Tibial nerve (tissue), 4 donors: ENCODE data around the gene DNAH10. TPM values are rescaled to one million over a fixed set of nuclear protein-coding genes. Genes with fewer than 3 reads are reported as not detected.
"Not testable (repeated sequence)": the region's sequence is repeated elsewhere in the genome, so short reads cannot be mapped to it uniquely, and the experiment has no call there.

Experiments
- DNase-seq, 2 donors: peaks; one replicate each; pipeline ENCODE4 v3.0.0-alpha.2; 2019; ENCODE audit warnings: low spot score in 2 of 2
- H3K27ac ChIP-seq, 4 donors: fragments of 200-600 bp; sonication (generic) in 3 of 4; one replicate each; pipeline ENCODE4 v1.5.1; 2017 to 2019; ENCODE audit warnings: mild to moderate bottlenecking in 1 of 4
- H3K27me3 ChIP-seq, 2 donors: fragments of 200-600 bp; sonication (generic) in 1 of 2; one replicate each; pipeline versions ENCODE4 v1.5.1 to v1.6.0; 2017 to 2019
- H3K36me3 ChIP-seq, 3 donors: fragments of 200-600 bp; sonication (generic); one replicate each; pipeline ENCODE4 v1.5.1; 2018 to 2019
- H3K4me1 ChIP-seq, 4 donors: fragments of 200-600 bp; sonication (generic) in 3 of 4; one replicate each; pipeline ENCODE4 v1.5.1; 2017 to 2019
- H3K4me3 ChIP-seq, 4 donors: fragments of 200-600 bp; sonication (generic) in 3 of 4; one replicate each; pipeline ENCODE4 v1.5.1; 2017 to 2019; ENCODE audit warnings: mild to moderate bottlenecking in 1 of 4, moderate library complexity in 1 of 4
- H3K9me3 ChIP-seq, 4 donors: fragments of 200-600 bp; sonication (generic) in 3 of 4; one replicate each; pipeline ENCODE4 v1.5.1; 2017 to 2019
- CTCF ChIP-seq, 5 experiments: fragments of 200-600 bp in 3 of 5; fragments of 450-650 bp in 2 of 5; sonication (generic) in 3 of 5; IDR thresholded peaks; one replicate each; pipeline ENCODE4 v1.5.1; 2016 to 2019; ENCODE audit warnings: antibody characterized with exemption in 5 of 5, mild to moderate bottlenecking in 3 of 5, moderate library complexity in 2 of 5
- EP300 ChIP-seq, 2 donors: sonication (generic); formaldehyde crosslinking; IDR thresholded peaks; one replicate each; pipeline ENCODE4 v1.6.1; 2017; ENCODE audit warnings: antibody characterized with exemption in 2 of 2, mild to moderate bottlenecking in 1 of 2
- POLR2A ChIP-seq, 2 donors: fragments of 450-650 bp; IDR thresholded peaks; one replicate each; pipeline ENCODE4 v1.6.1; 2017; ENCODE audit warnings: antibody characterized with exemption in 2 of 2, mild to moderate bottlenecking in 2 of 2, moderate library complexity in 2 of 2
- WGBS, 2 donors: methylation state at CpG; one replicate each; pipeline ENCODE4 v1.1.5; 2018; 5-methylcytosine and 5-hydroxymethylcytosine counted together
- total RNA-seq, 4 donors: library from RNA; depleted of rRNA; stranded (reverse); fragments of >200 nt; gene quantifications; one replicate each; pipeline ENCODE4 v1.1.0, GENCODE V29; 2016

The DNAH10 gene
- total RNA-seq, 4 donors from 2014 or later = 3.1 TPM; not detected in 3

GRCh38 chr12:123787466-123787865, 25.4 kb downstream of the DNAH10 start:
- no peak for DNase-seq
- 88 to 93% methylated on average over 18 to 25 of the region's 25 CpGs for WGBS, 2 donors
- no peaks in the 10 kb centered on the region for H3K4me1 ChIP-seq
- no peak overlapping the region for H3K4me3 ChIP-seq
- H3K27ac ChIP-seq = no peak overlapping the region
- H3K9me3 ChIP-seq = no peaks in the 10 kb centered on the region
- H3K27me3 ChIP-seq = no peaks in the 10 kb centered on the region
- H3K36me3 ChIP-seq = no peaks in the 10 kb centered on the region
- TF ChIP-seq CTCF (IDR thresholded peaks at IDR 0.05) (no peak), EP300 (IDR thresholded peaks at IDR 0.05) (no peak), POLR2A (IDR thresholded peaks at IDR 0.05) (no peak)

- Histone ChIP-seq H3K27me3 (no peaks in the 10 kb centered on the region), H3K36me3 (no peaks in the 10 kb centered on the region), H3K4me1 (no peaks in the 10 kb centered on the region), H3K9me3 (peaks cover 0 to 2% (median 0%) of the 10 kb centered on the region in 4 donors), H3K27ac (no peak overlapping the region), H3K4me3 (no peak overlapping the region)
- DNase-seq = no peak
- 83 to 95% methylated on average over 9 of the region's 9 CpGs for WGBS, 2 donors
- TF ChIP-seq POLR2A (IDR thresholded peaks at IDR 0.05) (no peak), EP300 (IDR thresholded peaks at IDR 0.05) (no peak), CTCF (IDR thresholded peaks at IDR 0.05) (no peak)
Measured at GRCh38 chr12:123788541-123788940, 26.4 kb downstream of the DNAH10 start.

GRCh38 chr12:123789422-123789821, 27.3 kb downstream of the DNAH10 start:
- 92 to 96% methylated on average over 8 of the region's 8 CpGs for WGBS, 2 donors

GRCh38 chr12:123790905-123791467, 28.9 kb downstream of the DNAH10 start:
- 78 to 80% methylated on average over 4 of the region's 4 CpGs for WGBS, 2 donors
- Histone ChIP-seq H3K27me3 (no peaks in the 10 kb centered on the region), H3K9me3 (peaks cover 0 to 2% (median 0%) of the 10 kb centered on the region in 4 donors), H3K27ac (no peak overlapping the region), H3K4me3 (no peak overlapping the region), H3K36me3 (no peaks in the 10 kb centered on the region), H3K4me1 (no peaks in the 10 kb centered on the region)
- DNase-seq = no peak
- no peak for TF ChIP-seq POLR2A (IDR thresholded peaks at IDR 0.05)
- TF ChIP-seq EP300 (IDR thresholded peaks at IDR 0.05) = no peak
- TF ChIP-seq CTCF (IDR thresholded peaks at IDR 0.05) = no peak

More at GRCh38 chr12:123789422-123789821, 27.3 kb downstream of the DNAH10 start:
- not testable (repeated sequence) for H3K36me3 ChIP-seq, H3K4me3 ChIP-seq, H3K4me1 ChIP-seq, DNase-seq, H3K27ac ChIP-seq, H3K27me3 ChIP-seq, H3K9me3 ChIP-seq

GRCh38 chr12:123794027-123794426, 31.9 kb downstream of the DNAH10 start:
- Histone ChIP-seq H3K36me3 (no peaks in the 10 kb centered on the region), H3K27me3 (no peaks in the 10 kb centered on the region), H3K27ac (no peak overlapping the region), H3K4me3 (no peak overlapping the region), H3K4me1 (no peaks in the 10 kb centered on the region), H3K9me3 (peaks cover 0 to 2% (median 0%) of the 10 kb centered on the region in 4 donors)
- no peak for TF ChIP-seq EP300 (IDR thresholded peaks at IDR 0.05)
- no peak for TF ChIP-seq CTCF (IDR thresholded peaks at IDR 0.05)
- no peak for TF ChIP-seq POLR2A (IDR thresholded peaks at IDR 0.05)
- 78 to 82% methylated on average over 7 of the region's 7 CpGs for WGBS, 2 donors
- no peak for DNase-seq

- DNase-seq = no peak
- no peak overlapping the region for H3K27ac ChIP-seq
- no peaks in the 10 kb centered on the region for H3K9me3 ChIP-seq
- no peaks in the 10 kb centered on the region for H3K27me3 ChIP-seq
- H3K4me3 ChIP-seq = no peak overlapping the region
- WGBS, 2 donors = 91 to 92% methylated on average over 2 of the region's 2 CpGs
- H3K4me1 ChIP-seq = no peaks in the 10 kb centered on the region
- H3K36me3 ChIP-seq = no peaks in the 10 kb centered on the region
- TF ChIP-seq CTCF (IDR thresholded peaks at IDR 0.05) (no peak), POLR2A (IDR thresholded peaks at IDR 0.05) (no peak), EP300 (IDR thresholded peaks at IDR 0.05) (no peak)
Measured at GRCh38 chr12:123798518-123798917, 36.4 kb downstream of the DNAH10 start.
